ELR (cell line): ENCODE measurements around the gene METTL6.
A peak's percentile ranks its signal among the peaks of the same experiment; 100 is the strongest.
"Not testable (repeated sequence)": the region's sequence is repeated elsewhere in the genome, so short reads cannot be mapped to it uniquely, and the experiment has no call there.

Source experiments
- DNase-seq: peaks from one replicate; pipeline ENCODE4 v3.0.0-alpha.2; 2015; ENCODE audit warnings: low read depth

METTL6 gene

GRCh38 chr3:15368561-15369135 lies 58.7 kb downstream of the METTL6 start:
- DNase-seq, result no peak

- peak; percentile 59 for DNase-seq
Observed at GRCh38 chr3:15367059-15367458, 60.3 kb downstream of the METTL6 start.

- not testable (repeated sequence) for DNase-seq
Observed at GRCh38 chr3:15364078-15364477, 63.3 kb downstream of the METTL6 start.

- DNase-seq, result peak; percentile 69
Observed at GRCh38 chr3:15361494-15362214, 65.7 kb downstream of the METTL6 start.

- DNase-seq, result no peak
Observed at GRCh38 chr3:15360788-15361493, 66.4 kb downstream of the METTL6 start.
